SH-SY5Y (cell line): ENCODE data around the gene HSFX1.

Experiments used
- GATA2 ChIP-seq: IDR thresholded peaks from 2 replicates; pipeline ENCODE4 v1.6.1; 2011; ENCODE audit warnings: mild to moderate bottlenecking, low read depth, low read length
- GATA3 ChIP-seq: IDR thresholded peaks from 2 replicates; pipeline ENCODE4 v1.6.1; 2011; ENCODE audit warnings: low read depth, mild to moderate bottlenecking, low read length, moderate library complexity

DNA sequence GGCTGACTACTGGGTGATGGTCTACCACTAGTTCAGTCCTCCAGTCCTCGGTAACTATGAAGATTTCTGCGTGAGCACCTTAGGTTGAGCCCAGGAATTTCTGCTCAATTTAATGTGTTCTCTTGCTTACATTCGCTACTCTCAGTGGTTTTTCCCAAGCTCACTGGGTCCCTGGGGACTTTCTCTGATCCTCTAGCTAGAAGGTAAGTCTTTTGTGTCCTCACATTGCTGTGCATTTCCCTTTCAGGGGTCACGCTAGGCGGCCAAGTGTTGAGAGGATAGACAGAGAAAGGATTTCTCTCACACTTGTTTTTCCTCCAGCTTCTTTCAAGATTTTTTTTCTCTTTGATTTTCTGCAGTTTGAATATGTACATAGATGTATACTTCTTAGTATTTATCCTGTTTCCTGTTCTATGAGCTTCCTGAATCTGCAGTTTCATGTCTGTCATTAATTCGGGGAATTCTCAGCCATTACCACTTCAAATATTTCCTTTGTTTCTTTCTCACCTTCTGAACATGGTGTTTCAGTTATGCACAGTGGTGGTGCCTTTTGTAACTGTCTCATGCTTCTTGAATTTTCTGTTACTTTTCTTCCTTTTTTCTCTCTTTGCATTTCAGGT, 25.3 kb downstream of the HSFX1 start:
- TF ChIP-seq GATA2 (no peak), GATA3 (no peak)
